Measurements from ENCODE around the gene MLF2. TPM values are rescaled to one million over a fixed set of nuclear protein-coding genes. Genes with fewer than 3 reads are reported as not detected.

MLF2 gene
- 174 TPM for polyA plus RNA-seq (2012; ENCODE audit: insufficient read depth, insufficient read length)

GRCh38 chr12:6752921-6753771 lies at the start of gene MLF2:
Gene MLF2 (minus strand): TSS chr12:6753141. CDS start chr12:6752334, 807 bp downstream.
- peak within 1 kb of the TSS; percentile 87 for H3K4me3 ChIP-seq (ENCODE audit: low read length)
- DNase-seq (ENCODE audit: low read depth, low spot score), result peak; percentile 94

GRCh38 chr12:6799147-6799546 lies 46.2 kb upstream of the MLF2 start:
- H3K4me3 ChIP-seq (ENCODE audit: low read length), result no peak overlapping the region
- no peak for DNase-seq (ENCODE audit: low read depth, low spot score)

- no peak for DNase-seq (ENCODE audit: low read depth, low spot score)
- H3K4me3 ChIP-seq (ENCODE audit: low read length), result no peak overlapping the region
Observed at GRCh38 chr12:6796576-6796975, 43.6 kb upstream of the MLF2 start.

- no peak overlapping the region for H3K4me3 ChIP-seq (ENCODE audit: low read length)
- no peak for DNase-seq (ENCODE audit: low read depth, low spot score)
Observed at GRCh38 chr12:6795088-6795487, 42.1 kb upstream of the MLF2 start.

GRCh38 chr12:6792522-6793201 lies 39.7 kb upstream of the MLF2 start:
- DNase-seq (ENCODE audit: low read depth, low spot score), result peak; percentile 63
- peak overlapping the region; percentile 28; the same call in 1 of the 2 replicates for H3K4me3 ChIP-seq (ENCODE audit: low read length)

GRCh38 chr12:6791931-6792520 lies 39.1 kb upstream of the MLF2 start:
- peak overlapping the region; percentile 28 for H3K4me3 ChIP-seq (ENCODE audit: low read length)

GRCh38 chr12:6790496-6791150 lies 37.7 kb upstream of the MLF2 start:
- DNase-seq (ENCODE audit: low read depth, low spot score), result no peak
- no peak overlapping the region for H3K4me3 ChIP-seq (ENCODE audit: low read length)

More at GRCh38 chr12:6791931-6792520, 39.1 kb upstream of the MLF2 start:
- DNase-seq (ENCODE audit: low read depth, low spot score), result peak; percentile 69

- peak; percentile 61 for DNase-seq (ENCODE audit: low read depth, low spot score)
- H3K4me3 ChIP-seq (ENCODE audit: low read length), result peak within 1 kb of the TSS; percentile 47
Observed at GRCh38 chr12:6788972-6789924, 36.3 kb upstream of the MLF2 start, which contains the start of gene CD4. Gene CD4 (plus strand): TSS chr12:6789528. CDS start chr12:6800139, 10,611 bp downstream.

- no peak for DNase-seq (ENCODE audit: low read depth, low spot score)
- H3K4me3 ChIP-seq (ENCODE audit: low read length), result no peak overlapping the region
Observed at GRCh38 chr12:6787309-6787708, 34.4 kb upstream of the MLF2 start.

- peak; percentile 64 for DNase-seq (ENCODE audit: low read depth, low spot score)
- H3K4me3 ChIP-seq (ENCODE audit: low read length), result peak overlapping the region; percentile 14
Observed at GRCh38 chr12:6786416-6787094, 33.6 kb upstream of the MLF2 start.

GRCh38 chr12:6784761-6785160 lies 31.8 kb upstream of the MLF2 start:
- no peak overlapping the region for H3K4me3 ChIP-seq (ENCODE audit: low read length)
- DNase-seq (ENCODE audit: low read depth, low spot score), result no peak

- no peak overlapping the region for H3K4me3 ChIP-seq (ENCODE audit: low read length)
- DNase-seq (ENCODE audit: low read depth, low spot score), result no peak
Observed at GRCh38 chr12:6784296-6784695, 31.4 kb upstream of the MLF2 start.

- DNase-seq (ENCODE audit: low read depth, low spot score), result no peak
- no peak overlapping the region; the same call in 1 of the 2 replicates for H3K4me3 ChIP-seq (ENCODE audit: low read length)
Observed at GRCh38 chr12:6783828-6784227, 30.9 kb upstream of the MLF2 start.

GRCh38 chr12:6782850-6783566 lies 30.1 kb upstream of the MLF2 start:
- peak overlapping the region; percentile 29 for H3K4me3 ChIP-seq (ENCODE audit: low read length)
- peak; percentile 86 for DNase-seq (ENCODE audit: low read depth, low spot score)

- H3K4me3 ChIP-seq (ENCODE audit: low read length), result peak overlapping the region; percentile 29; the same call in 1 of the 2 replicates
- no peak for DNase-seq (ENCODE audit: low read depth, low spot score)
Observed at GRCh38 chr12:6782119-6782518, 29.2 kb upstream of the MLF2 start.

GRCh38 chr12:6780573-6780972 lies 27.6 kb upstream of the MLF2 start:
- no peak for DNase-seq (ENCODE audit: low read depth, low spot score)
- no peak overlapping the region for H3K4me3 ChIP-seq (ENCODE audit: low read length)

All from Jurkat, Clone E6-1 (cell line).